HepG2 (cell line): Measurements from ENCODE around the gene ISG20. TPM values are rescaled to one million over a fixed set of nuclear protein-coding genes. Genes with fewer than 3 reads are reported as not detected.

Source experiments
- HOXD1 ChIP-seq: sonication (generic); formaldehyde crosslinking; IDR thresholded peaks from 2 replicates; pipeline ENCODE4 v1.5.0; 2020; ENCODE audit warnings: missing genetic modification reagents
- JUNB ChIP-seq: sonication (generic); formaldehyde crosslinking; IDR thresholded peaks from 2 replicates; pipeline ENCODE4 v1.8.0; 2022; ENCODE audit warnings: missing genetic modification reagents, mild to moderate bottlenecking, borderline replicate concordance
- KLF16 ChIP-seq, 2 experiments: sonication (generic) in 1 of 2; formaldehyde crosslinking in 1 of 2; IDR thresholded peaks; 2 replicates each; pipeline versions ENCODE4 v1.6.1 to v1.8.0; 2016 to 2023; ENCODE audit warnings: missing genetic modification reagents in 2 of 2, missing compliant biosample characterization in 1 of 2
- MXD4 ChIP-seq: IDR thresholded peaks from 2 replicates; pipeline ENCODE4 v1.6.1; 2016; ENCODE audit warnings: mild to moderate bottlenecking, missing biosample characterization, missing genetic modification reagents
- RELA ChIP-seq: sonication (generic); formaldehyde crosslinking; IDR thresholded peaks from 2 replicates; pipeline ENCODE4 v1.4.0; 2020; ENCODE audit warnings: missing genetic modification reagents
- SP4 ChIP-seq: sonication (generic); formaldehyde crosslinking; IDR thresholded peaks from 2 replicates; pipeline ENCODE4 v1.8.1; 2023; ENCODE audit warnings: mild to moderate bottlenecking, missing genetic modification reagents
- TEAD3 ChIP-seq: optimal IDR thresholded peaks from 2 replicates; pipeline ENCODE3; 2016; ENCODE audit warnings: borderline replicate concordance
- ZBTB7B ChIP-seq: sonication (generic); formaldehyde crosslinking; IDR thresholded peaks from 2 replicates; pipeline ENCODE4 v1.4.0; 2020; ENCODE audit warnings: missing genetic modification reagents
- ZNF263 ChIP-seq: sonication (generic); formaldehyde crosslinking; IDR thresholded peaks from 2 replicates; pipeline ENCODE4 v1.4.0; 2020; ENCODE audit warnings: missing genetic modification reagents
- ZNF343 ChIP-seq: sonication (generic); formaldehyde crosslinking; IDR thresholded peaks from 2 replicates; pipeline ENCODE4 v1.4.0; 2020; ENCODE audit warnings: mild to moderate bottlenecking, missing genetic modification reagents
- ZNF619 ChIP-seq: sonication (generic); formaldehyde crosslinking; IDR thresholded peaks from 2 replicates; pipeline ENCODE4 v1.4.0; 2020; ENCODE audit warnings: mild to moderate bottlenecking, missing genetic modification reagents
- ZNF746 ChIP-seq: sonication (generic); formaldehyde crosslinking; IDR thresholded peaks from 2 replicates; pipeline ENCODE4 v1.8.0; 2022; ENCODE audit warnings: mild to moderate bottlenecking, missing genetic modification reagents
- ZNF792 ChIP-seq: IDR thresholded peaks from 2 replicates; pipeline ENCODE4 v1.6.1; 2016
- ZNF816 ChIP-seq: sonication (generic); formaldehyde crosslinking; IDR thresholded peaks from 2 replicates; pipeline ENCODE4 v1.8.0; 2022; ENCODE audit warnings: missing genetic modification reagents, mild to moderate bottlenecking, borderline replicate concordance
- ZNF891 ChIP-seq: sonication (generic); formaldehyde crosslinking; IDR thresholded peaks from 2 replicates; pipeline ENCODE4 v1.5.0; 2020; ENCODE audit warnings: mild to moderate bottlenecking, missing genetic modification reagents
- polyA plus RNA-seq, 8 experiments: library from polyadenylated mRNA; depleted of rRNA in 3 of 8; stranded (reverse) in 7 of 8; unstranded in 1 of 8; fragments of >200 nt; fragmentation: Illumina TruSeq in 4 of 8; extraction: Trizol in 4 of 8; gene quantifications; 2 replicates each; pipeline versions ENCODE4 v1.2.1 to v1.2.3, GENCODE V29; 2011 to 2016; ENCODE audit warnings: low read depth in 4 of 8, missing spikeins in 1 of 8, mixed read lengths in 1 of 8; ENCODE audit not compliant: insufficient read depth in 1 of 8
- total RNA-seq, 5 experiments: library from RNA; depleted of rRNA; stranded (reverse); fragments of >200 nt; fragmentation: Illumina TruSeq; extraction: Trizol; gene quantifications; 2 replicates each; pipeline ENCODE4 v1.2.3, GENCODE V29; 2016; ENCODE audit warnings: low read depth in 1 of 5
- TF ChIP-seq, protein P1 (sequence below): IDR thresholded peaks from 2 replicates; pipeline ENCODE4 v1.4.0; 2020; ENCODE audit warnings: mild to moderate bottlenecking, missing genetic modification reagents
- TF ChIP-seq, protein P2 (sequence below): sonication (generic); formaldehyde crosslinking; IDR thresholded peaks from 2 replicates; pipeline ENCODE4 v1.8.1; 2023; ENCODE audit warnings: mild to moderate bottlenecking, missing genetic modification reagents
- TF ChIP-seq, protein P3 (sequence below): sonication (generic); IDR thresholded peaks from 2 replicates; pipeline ENCODE4 v1.6.1; 2016; ENCODE audit warnings: low read depth, borderline replicate concordance
- TF ChIP-seq, protein P4 (sequence below): sonication (generic); formaldehyde crosslinking; IDR thresholded peaks from 2 replicates; pipeline ENCODE4 v1.5.0; 2020; ENCODE audit warnings: missing genetic modification reagents
- TF ChIP-seq, protein P5 (sequence below): sonication (generic); formaldehyde crosslinking; IDR thresholded peaks from 2 replicates; pipeline ENCODE4 v1.4.0; 2020; ENCODE audit warnings: missing genetic modification reagents

The ISG20 gene
- total and polyA plus RNA-seq, 2 of the 13 experiments (the other 11 are each of a cell fraction or from before 2014, with no cell fraction given) = 6.3 to 31.5 TPM

DNA sequence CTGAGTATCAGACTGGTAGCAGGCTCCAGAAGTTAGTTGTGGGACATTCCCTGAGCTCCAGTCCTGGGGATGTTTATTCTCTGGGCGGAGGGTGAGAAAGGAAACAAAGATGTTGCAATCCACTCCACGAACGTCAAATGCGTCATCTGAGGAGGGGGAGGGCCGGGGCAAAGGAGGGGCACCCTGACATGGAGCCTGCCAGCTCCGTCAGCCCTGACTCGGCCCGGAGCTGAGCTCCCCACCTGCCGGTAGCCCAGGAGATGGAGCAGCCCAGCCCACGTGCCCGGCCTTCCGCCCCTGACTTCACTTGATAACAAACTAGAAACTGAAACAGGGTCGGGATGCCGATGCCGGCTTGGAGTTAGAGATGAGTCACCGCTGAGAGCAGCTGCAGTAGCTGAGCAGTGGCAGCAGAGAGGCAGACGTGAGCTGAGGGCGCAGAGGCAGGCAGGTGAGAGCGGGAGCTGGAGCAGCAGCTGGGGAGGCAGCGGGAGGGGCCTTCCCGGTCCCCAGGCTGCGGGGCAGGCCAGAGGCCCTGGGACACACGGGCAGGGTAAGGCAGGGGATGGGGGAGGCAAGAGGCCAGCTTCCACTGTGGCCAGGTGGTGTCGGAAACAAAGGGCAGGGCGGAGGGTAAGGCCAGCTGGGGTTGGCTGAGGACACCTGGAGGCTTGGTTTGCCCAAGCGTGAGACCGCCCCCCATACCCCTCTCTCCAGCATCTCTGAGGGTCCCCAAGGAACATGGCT lies at the start of gene ISG20 (continued):
- TF ChIP-seq, protein P1, sequence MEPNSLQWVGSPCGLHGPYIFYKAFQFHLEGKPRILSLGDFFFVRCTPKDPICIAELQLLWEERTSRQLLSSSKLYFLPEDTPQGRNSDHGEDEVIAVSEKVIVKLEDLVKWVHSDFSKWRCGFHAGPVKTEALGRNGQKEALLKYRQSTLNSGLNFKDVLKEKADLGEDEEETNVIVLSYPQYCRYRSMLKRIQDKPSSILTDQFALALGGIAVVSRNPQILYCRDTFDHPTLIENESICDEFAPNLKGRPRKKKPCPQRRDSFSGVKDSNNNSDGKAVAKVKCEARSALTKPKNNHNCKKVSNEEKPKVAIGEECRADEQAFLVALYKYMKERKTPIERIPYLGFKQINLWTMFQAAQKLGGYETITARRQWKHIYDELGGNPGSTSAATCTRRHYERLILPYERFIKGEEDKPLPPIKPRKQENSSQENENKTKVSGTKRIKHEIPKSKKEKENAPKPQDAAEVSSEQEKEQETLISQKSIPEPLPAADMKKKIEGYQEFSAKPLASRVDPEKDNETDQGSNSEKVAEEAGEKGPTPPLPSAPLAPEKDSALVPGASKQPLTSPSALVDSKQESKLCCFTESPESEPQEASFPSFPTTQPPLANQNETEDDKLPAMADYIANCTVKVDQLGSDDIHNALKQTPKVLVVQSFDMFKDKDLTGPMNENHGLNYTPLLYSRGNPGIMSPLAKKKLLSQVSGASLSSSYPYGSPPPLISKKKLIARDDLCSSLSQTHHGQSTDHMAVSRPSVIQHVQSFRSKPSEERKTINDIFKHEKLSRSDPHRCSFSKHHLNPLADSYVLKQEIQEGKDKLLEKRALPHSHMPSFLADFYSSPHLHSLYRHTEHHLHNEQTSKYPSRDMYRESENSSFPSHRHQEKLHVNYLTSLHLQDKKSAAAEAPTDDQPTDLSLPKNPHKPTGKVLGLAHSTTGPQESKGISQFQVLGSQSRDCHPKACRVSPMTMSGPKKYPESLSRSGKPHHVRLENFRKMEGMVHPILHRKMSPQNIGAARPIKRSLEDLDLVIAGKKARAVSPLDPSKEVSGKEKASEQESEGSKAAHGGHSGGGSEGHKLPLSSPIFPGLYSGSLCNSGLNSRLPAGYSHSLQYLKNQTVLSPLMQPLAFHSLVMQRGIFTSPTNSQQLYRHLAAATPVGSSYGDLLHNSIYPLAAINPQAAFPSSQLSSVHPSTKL (CRISPR knock-in tag) = peak; percentile 75
- TF ChIP-seq ZNF746 (CRISPR knock-in tag) = peak; percentile 86
- peak; percentile 43; the same call in 1 of the 2 replicates for TF ChIP-seq HOXD1 (CRISPR knock-in tag)
- TF ChIP-seq, protein P2, sequence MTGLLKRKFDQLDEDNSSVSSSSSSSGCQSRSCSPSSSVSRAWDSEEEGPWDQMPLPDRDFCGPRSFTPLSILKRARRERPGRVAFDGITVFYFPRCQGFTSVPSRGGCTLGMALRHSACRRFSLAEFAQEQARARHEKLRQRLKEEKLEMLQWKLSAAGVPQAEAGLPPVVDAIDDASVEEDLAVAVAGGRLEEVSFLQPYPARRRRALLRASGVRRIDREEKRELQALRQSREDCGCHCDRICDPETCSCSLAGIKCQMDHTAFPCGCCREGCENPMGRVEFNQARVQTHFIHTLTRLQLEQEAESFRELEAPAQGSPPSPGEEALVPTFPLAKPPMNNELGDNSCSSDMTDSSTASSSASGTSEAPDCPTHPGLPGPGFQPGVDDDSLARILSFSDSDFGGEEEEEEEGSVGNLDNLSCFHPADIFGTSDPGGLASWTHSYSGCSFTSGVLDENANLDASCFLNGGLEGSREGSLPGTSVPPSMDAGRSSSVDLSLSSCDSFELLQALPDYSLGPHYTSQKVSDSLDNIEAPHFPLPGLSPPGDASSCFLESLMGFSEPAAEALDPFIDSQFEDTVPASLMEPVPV (CRISPR knock-in tag) = peak; percentile 31; the same call in 1 of the 2 replicates
- TF ChIP-seq MXD4 (CRISPR knock-in tag) = peak; percentile 89; the same call in 1 of the 2 replicates
- 0 out of 2 replicates have a peak, but pooled peaks have one; percentile 42 for TF ChIP-seq ZNF343 (CRISPR knock-in tag)
- peak in 1 of 2 experiments; percentile 72; a peak in 1 of 4 replicates for TF ChIP-seq KLF16 (CRISPR knock-in tag; IDR thresholded peaks at IDR 0.05)
- TF ChIP-seq, protein P3, sequence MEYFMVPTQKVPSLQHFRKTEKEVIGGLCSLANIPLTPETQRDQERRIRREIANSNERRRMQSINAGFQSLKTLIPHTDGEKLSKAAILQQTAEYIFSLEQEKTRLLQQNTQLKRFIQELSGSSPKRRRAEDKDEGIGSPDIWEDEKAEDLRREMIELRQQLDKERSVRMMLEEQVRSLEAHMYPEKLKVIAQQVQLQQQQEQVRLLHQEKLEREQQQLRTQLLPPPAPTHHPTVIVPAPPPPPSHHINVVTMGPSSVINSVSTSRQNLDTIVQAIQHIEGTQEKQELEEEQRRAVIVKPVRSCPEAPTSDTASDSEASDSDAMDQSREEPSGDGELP = peak; percentile 89; the same call in 1 of the 2 replicates
- TF ChIP-seq, protein P4, sequence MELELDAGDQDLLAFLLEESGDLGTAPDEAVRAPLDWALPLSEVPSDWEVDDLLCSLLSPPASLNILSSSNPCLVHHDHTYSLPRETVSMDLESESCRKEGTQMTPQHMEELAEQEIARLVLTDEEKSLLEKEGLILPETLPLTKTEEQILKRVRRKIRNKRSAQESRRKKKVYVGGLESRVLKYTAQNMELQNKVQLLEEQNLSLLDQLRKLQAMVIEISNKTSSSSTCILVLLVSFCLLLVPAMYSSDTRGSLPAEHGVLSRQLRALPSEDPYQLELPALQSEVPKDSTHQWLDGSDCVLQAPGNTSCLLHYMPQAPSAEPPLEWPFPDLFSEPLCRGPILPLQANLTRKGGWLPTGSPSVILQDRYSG (CRISPR knock-in tag) = no peak
- TF ChIP-seq, protein P5, sequence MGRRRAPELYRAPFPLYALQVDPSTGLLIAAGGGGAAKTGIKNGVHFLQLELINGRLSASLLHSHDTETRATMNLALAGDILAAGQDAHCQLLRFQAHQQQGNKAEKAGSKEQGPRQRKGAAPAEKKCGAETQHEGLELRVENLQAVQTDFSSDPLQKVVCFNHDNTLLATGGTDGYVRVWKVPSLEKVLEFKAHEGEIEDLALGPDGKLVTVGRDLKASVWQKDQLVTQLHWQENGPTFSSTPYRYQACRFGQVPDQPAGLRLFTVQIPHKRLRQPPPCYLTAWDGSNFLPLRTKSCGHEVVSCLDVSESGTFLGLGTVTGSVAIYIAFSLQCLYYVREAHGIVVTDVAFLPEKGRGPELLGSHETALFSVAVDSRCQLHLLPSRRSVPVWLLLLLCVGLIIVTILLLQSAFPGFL = 0 out of 2 replicates have a peak, but pooled peaks have one; percentile 16
- peak; percentile 65 for TF ChIP-seq TEAD3 (CRISPR knock-in tag)
- peak; percentile 77; the same call in 1 of the 2 replicates for TF ChIP-seq ZNF619 (CRISPR knock-in tag)
- TF ChIP-seq ZBTB7B (CRISPR knock-in tag) = 0 out of 2 replicates have a peak, but pooled peaks have one; percentile 34
- TF ChIP-seq ZNF263 (CRISPR knock-in tag) = peak; percentile 60
- peak; percentile 76 for TF ChIP-seq ZNF792 (CRISPR knock-in tag)
- TF ChIP-seq ZNF891 (CRISPR knock-in tag) = peak; percentile 80; the same call in 1 of the 2 replicates
- peak; percentile 30; the same call in 1 of the 2 replicates for TF ChIP-seq ZNF816 (CRISPR knock-in tag)
- TF ChIP-seq JUNB = peak; percentile 94
- peak; percentile 4; the same call in 1 of the 2 replicates for TF ChIP-seq SP4 (CRISPR knock-in tag)
- TF ChIP-seq RELA (CRISPR knock-in tag) = no peak
